AML-193 (cell line): ENCODE data around the gene USP53.
"Not testable (repeated sequence)": the region's sequence is repeated elsewhere in the genome, so short reads cannot be mapped to it uniquely, and the experiment has no call there.

Experiments used
- DNase-seq, 2 experiments: peaks; one replicate each; lab custom pipeline; 2025; lab: John Stamatoyannopoulos, UW

The USP53 gene

DNA sequence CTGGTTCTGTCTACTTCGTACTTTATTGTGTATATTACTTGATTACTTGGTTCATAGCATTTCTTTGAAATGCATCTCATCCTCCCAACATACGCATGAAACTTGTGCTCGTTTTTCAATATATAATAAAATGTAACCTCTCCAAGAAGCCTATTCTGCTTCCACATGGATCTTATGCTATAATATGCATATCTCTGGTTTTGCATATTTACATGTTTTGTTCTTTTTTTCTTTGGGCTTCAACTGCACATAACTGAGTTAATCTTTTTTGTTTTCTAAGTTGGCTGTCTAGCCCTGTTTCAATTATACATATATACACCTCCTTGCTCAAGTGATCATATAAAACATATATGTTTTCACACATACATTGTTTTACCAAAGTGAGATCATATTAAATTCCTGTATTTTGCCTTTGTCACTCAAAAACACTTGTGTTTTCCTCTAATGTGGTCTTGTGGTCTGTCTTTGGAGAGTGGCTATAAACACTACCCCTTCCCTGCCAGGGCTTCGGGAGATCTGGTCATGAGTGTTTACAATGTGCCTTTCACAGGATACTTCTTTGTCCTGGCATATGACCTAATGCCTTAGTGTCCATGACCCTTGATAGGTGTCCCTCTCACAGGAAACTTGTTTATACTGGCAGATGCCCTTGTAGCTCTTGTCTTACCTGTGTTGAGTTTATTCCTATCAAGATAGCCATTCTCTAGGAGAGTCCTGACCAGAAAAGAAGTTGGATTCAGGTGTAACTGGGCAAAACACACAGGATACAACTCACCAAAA is 17.6 kb downstream of the USP53 start:
- no peak for DNase-seq

DNA sequence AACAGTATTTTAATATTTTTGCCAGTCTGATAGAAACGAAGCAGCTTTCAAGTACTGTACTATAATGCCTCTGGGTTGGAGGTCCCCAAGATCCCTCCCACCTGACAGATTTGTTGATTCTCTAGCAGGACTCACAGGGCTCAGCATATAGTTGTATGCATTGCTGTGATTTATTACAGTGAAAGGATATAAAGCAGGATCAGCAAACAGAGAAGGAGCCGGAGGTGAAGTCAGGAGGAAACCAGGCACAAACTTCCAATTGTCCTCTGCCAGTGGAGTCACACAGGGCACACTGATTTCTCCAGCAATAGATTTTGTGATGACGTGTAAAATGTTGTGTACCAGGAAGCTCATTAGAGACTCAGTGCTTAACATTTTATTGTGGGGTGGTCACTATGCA is 19.0 kb downstream of the USP53 start:
- DNase-seq: no peak

DNA sequence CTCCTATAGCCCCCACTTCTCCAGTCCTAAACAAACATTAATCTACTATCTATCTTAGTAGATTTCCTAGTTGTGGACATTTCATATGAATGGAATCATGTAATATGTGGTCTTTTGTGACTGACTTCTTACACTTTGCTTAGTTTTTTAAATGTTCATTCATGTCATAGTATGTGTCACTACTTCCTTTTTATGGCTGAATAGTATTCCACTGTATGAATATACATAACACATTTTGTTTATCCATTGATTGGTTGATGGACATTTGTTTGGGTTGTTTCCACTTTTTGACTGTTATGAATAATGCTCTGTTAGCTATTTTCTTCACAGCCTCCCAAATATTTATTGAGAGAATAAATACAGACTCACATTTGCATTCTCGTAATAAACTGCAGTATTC is 19.8 kb downstream of the USP53 start:
- no peak for DNase-seq

DNA sequence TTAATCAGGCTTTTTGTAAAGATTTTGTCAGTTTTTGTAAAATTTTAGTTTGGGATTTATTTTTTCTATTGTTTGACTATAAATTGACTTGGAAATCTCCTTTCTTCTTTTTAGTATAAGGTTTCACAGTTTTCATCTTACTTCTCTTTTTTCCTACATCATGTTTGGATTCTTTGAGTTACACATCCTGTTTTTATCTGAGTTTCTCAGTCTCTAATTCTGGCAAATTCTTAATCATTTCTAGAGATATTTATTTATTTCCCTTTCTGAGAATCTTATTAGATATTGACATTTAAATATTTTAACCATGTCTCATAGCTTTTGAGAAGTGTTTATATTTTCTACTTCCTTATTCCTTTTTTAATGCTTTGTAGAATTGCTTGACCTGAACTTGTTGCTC is 20.7 kb downstream of the USP53 start:
- no peak for DNase-seq

DNA sequence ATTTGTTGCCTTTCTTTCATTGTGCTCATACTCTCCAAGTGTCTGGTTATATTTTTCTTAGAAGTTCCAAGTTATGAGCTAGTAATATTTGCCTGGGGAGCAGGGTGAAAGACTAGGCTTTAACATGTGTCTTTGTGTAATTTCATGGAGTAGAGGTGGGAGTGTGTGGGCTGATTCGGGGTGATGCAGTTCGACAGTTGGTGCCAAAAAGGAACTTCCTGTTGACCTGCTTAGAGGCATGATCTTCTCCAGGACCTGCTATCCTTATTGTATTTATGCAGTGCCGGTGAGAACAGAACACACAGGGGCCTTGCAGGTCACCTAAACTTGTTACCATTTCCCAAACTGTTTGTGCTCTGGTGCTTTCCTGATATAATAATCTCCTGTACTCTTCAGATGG is 21.2 kb downstream of the USP53 start:
- DNase-seq: no peak

DNA sequence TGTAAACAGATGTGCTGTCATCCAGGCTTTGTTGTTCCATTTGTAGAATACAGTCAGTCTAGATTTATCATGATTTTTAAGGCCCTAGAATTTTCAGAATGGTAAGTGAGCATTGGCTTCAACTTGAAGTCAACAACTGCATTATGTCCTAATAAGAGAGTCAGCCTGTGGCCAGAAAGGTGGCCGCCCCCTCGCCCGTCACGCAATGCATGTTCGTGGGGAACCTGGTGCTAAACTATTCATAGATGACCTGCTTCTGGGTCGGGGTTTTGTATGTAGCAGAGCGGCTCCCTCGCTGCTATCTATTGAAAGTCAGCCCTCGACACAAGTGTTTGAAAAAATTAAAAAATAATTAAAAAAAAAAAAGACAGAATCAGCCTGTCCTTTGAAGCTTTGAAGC is 24.7 kb downstream of the USP53 start:
- DNase-seq: no peak

DNA sequence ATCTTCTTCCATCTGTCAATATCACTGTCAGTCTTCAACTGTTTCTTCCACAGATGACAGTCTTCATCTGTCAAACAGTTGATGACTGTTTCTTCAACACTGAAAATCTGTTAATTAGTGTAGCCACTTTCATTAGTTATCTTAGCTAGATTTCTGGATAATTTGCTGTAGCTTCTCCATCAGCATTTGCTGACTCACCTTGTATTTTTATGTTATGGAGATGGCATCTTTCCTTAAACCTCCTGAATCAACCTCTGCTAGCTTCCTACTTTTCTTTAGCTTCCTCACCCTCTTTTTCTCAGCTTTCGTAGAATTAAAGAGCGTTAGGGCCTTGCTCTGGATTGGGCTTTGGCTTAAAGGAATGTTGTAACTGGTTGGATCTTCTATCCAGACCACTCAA is 25.1 kb downstream of the USP53 start:
- no peak for DNase-seq

DNA sequence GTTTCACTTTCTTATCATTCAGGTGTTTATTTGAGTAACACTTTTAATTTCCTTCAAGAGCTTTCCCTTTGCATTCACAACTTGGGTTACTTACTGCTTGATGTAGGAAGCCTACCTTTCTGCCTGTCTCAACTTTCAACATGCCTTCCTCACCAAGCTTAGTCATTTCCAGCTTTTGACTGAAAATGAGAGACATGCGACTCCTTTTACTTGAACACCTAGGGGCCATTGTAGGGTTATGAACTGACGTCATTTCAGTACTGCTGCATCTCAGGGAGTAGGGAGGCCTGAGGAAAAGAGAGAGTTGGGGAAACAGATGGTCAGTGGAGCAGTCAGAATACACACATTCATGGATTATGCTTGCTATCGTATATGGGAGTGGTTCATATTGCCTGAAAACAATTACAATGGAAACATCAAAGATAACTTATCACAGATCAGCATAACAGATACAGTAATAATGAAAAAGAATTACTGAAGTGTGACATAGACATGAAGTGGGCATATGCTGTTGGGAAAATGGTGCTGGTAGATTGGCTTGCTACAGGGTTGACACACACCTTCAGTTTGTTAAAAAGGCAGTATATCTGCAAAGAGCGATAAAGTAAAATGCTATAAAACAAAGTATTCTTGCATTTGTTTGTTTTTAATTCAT is 25.7 kb downstream of the USP53 start:
- DNase-seq: no peak

DNA sequence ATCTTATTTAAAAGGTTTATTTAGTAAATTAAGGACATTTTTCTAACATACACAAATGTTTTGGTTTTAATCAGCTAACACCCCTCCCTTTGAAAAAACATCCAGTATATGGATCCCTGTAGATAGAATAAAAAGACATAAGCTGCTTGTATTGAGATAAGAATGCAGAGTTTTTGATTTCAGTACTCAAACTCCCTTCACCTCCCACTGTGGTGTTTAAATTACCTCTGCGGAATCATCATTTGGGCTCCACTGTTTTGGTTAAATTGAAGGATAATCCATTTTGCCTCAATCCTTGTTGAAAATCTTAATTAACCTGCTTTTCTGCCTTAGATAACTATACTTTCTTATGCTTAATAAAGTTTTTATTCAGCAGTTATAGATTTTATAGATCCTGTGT is 27.6 kb downstream of the USP53 start:
- DNase-seq: no peak

DNA sequence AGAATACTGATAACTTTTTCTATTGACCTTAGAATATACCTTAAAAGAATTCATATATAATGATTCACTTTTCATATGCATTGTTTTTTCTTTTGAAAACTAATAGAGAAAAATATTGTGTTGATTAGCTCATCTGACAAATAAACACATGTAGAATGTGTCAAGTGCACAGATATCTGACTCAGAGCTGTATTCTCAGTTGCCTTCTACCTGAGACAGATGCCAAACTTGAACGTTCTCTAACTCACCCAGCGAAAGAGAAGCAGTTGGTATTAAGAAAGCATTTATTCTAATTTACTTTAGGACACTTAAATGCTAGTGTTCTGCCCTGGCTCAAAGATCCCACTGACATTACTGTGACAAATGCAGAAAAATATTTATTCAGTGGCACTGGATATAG is 28.1 kb downstream of the USP53 start:
- no peak for DNase-seq

DNA sequence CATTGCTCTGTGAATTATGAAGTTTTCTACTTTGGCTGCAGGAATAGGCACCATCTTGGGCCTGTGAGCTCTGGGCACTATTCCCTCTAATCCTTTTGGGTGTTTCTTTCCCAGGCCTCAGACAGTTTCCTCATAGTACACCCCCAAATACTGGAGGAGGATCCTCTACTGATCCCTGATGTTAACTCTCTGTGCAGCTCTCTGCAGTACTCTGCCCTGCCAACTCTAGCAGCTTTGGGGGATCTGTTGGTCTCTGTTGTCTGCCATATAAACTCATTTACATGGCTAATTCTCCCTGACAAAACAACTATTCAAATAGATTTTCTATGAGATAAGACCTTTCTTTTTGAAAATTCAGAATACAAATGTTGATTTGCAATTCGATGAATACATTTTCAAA is 29.9 kb downstream of the USP53 start:
- DNase-seq: no peak

DNA sequence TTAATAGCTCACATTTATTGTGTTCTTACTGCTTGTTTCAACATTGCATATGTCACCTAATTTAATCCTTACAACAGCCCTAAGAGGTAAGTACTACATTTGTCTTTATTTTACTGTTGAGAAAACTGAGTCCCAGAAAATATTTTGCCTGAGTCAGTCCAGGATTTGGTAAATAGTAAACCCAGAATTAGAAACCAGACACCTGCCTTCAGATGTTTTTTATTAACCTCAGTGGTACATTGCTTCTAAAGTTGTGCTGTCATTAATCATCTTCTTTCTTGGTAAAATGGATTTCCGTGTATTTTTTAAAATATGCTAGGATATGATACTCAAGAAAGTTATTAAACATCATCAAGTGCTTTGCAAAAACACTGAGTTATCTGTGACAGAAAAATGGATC is 31.4 kb downstream of the USP53 start:
- DNase-seq: no peak

DNA sequence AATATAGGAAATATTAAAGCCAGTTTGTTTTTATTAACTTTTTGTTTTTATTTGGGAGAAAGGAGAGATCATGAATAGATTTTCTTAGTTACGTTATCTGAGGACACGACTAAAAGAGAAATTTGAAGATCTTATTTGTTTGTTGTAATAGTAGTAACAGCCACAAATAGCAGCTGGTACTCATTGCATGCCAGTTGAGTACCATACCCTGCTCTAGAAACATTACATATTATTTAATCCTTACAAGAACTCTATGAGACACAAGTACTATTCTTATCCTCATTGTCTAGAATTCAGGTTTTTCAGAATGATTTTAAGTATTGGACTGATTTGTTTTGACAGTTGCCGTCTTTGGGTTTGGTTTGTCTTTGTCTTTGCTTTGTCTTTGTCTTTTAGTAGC is 31.8 kb downstream of the USP53 start:
- no peak for DNase-seq

DNA sequence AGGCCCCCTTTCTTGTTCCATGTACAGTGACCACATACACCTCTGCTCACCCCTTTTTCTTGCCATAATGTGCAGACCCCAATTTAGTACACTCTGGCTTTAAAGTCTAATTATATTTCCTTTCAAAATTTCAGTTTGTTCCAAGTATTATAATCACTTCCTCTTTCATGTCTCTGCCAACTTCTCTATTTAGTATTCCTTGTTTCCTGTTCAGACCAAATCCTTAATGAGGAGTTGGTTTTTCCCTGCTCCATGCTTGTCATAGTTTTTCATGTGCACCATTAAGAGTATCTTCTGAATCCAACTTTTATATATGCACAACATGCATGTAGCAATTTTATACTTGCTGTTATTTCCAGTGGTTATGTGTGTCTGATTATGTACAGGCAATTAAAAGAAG is 32.3 kb downstream of the USP53 start:
- DNase-seq: peak; percentile 31 to 39

DNA sequence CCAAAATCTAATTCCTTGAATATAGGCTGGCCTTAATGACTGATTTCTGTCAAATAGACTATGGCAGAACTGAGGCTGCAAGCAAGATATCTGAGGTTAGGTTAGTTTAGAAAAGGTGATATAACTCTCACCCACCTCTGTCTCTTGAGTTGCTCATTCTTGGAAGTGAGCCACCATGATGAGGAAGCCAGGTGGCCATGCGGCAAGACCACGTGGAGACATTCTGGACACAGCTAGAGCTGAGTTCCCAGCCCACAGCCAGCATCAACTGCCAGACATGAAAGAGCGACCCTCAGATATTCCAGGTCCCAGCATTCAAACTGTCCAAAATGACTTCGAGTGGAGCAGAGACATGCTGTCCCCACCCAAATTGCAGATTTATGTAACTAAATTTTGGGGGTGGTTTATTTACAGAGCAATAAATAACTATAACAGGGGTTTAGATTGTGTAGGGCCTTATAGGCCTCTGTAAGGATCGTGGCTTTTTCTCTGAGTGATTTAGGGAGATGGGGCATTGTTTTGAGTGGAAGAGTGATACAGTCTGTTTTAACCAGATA is 33.7 kb downstream of the USP53 start:
- DNase-seq: no peak

DNA sequence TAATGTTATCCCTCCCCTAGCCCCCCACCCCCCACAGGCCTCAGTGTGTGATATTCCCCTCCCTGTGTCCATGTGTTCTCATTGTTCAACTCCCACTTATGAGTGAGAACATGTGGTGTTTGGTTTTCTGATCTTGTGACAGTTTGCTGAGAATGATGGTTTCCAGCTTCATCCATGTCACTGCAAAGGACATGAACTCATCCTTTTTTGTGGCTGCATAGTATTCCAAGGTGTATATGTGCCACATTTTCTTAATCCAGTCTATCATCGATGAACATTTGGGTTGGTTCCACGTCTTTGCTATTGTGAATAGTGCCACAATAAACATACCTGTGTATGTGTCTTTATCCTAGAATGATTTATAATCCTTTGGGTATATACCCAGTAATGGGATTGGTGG is 38.5 kb downstream of the USP53 start:
- DNase-seq: not testable (repeated sequence)

DNA sequence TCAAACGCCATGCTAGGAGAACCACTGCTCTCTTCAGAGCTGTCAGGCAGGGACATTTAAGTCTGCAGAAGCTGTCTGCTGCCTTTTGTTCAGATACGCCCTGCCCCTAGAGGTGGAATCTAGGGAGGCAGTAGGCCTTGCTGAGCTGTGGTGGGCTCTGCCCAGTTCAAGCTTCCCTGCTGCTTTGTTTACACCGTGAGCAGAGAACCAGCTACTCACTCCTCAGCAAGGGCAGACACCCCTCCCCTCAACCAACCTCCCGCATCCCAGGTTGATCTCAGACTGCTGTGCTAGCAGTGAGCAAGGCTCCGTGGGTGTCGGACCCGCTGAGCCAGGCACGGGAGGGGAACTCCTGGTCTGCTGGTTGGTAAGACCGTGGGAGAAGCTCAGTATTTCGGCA is 42.7 kb downstream of the USP53 start:
- not testable (repeated sequence) for DNase-seq

DNA sequence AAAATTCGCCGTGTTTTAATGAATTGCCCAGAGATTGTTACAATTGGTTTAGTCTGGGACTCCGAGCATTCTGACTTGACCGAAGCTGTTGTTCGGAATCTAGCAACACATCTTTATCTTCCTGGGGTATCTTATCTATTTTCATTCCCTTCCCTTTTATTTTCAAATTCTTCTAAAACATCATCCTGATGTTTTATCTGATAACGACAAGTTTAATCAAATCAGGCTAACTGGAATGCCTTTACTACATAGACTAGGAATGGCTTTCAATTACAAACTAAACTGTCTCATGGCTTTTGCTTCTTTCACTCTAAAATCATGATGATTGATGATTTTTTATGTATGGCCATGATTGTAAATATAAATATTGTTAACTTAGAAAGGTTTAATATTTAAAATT is 48.0 kb downstream of the USP53 start:
- no peak for DNase-seq

DNA sequence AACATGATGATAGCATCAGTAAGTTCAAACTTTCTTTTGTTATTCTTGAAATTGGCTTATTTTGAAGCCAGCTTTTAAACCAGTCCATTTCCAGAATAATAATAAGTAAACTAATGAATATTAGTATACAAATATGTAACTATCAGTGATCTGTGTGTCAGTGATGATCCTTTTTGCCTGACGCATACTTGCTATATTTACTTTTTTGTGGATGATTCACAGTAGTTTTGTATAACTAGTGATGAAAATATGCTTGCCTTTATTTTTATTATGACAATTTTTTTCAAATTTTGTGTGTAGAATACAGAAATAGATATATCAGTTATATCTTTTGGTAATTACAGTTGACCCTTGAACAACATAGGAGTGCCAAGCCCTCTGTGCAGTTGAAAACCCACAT is 49.5 kb downstream of the USP53 start:
- DNase-seq: no peak

DNA sequence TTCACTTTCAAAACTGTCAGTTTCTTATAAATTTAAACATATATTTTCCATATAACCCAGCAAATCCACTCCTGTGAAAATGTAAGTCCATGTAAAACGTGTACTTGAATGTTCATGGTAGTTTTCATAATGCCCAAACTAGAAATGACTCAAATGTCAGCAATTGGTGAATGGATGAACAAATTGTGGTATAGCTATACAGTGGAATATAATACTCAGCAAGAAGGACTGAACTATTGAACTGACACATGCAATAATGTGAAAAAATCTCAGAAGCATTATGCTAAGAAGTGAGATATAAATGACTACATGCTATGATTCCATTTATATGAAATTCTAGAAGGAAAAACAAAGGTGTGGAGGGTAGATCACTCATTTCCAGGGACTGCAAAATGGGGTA is 52.2 kb downstream of the USP53 start:
- DNase-seq: no peak

DNA sequence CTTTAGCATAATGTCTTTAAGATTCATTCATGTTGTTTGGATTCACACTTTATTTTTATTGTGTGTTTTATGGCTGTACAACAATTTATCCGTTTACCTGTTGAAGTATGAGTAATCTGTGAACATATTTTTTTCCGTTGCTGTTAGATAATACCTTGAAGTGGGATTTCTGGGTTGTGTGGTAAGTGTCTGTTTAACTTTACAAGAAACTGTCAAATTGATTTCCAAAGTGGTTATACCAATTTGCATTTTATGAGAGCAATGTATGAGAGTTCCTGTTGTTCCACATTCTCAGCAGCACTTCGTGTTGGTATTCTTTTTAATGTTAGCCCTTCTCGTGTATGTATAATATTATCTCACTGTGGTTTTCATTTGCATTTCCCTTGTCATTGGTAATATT is 53.6 kb downstream of the USP53 start:
- no peak for DNase-seq

DNA sequence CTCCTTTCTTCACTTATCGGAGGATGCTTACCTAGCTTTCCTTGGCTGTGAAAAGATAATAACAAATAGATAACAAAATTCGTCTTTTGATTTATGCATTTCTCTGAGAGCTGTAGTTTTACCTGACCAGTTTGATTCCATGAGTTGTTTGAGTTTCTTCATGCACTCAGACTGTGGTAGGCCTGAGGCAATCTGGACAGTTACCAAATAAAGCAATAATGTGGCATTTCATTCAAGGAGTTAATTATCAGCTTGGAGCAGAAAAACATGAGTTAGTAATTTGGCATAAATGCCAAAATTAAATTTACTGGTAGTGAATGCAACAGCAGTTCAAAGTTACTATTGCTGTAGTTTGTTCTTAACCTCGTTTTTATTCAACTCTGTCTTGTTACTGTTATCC is 56.0 kb downstream of the USP53 start:
- no peak for DNase-seq

DNA sequence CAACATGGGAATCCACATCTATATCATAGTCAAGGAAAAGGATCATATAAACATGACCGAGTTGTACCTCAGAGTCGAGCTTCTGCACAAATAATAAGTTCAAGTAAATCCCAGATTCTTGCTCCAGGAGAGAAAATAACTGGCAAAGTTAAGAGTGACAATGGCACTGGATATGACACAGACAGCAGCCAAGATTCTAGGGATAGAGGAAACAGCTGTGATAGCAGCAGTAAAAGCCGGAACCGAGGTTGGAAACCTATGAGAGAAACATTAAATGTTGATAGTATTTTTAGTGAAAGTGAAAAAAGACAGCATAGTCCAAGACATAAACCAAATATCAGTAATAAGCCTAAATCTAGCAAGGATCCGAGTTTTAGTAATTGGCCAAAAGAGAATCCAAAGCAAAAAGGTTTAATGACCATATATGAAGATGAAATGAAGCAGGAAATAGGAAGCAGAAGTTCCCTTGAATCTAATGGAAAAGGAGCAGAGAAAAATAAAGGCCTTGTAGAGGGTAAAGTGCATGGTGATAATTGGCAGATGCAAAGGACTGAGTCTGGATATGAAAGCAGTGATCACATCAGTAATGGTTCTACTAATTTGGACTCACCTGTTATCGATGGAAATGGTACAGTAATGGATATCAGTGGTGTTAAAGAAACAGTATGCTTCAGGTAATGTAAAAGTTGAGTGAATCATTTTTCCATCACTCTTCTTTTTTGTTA is 59.0 kb downstream of the USP53 start:
- DNase-seq: no peak
